Right renal cortex interstitium (tissue), 3 donors: ENCODE data around the gene IRAK3. TPM values are rescaled to one million over a fixed set of nuclear protein-coding genes. Genes with fewer than 3 reads are reported as not detected.
"Not testable (repeated sequence)": the region's sequence is repeated elsewhere in the genome, so short reads cannot be mapped to it uniquely, and the experiment has no call there.

Experiments used
- DNase-seq, 3 donors: peaks; one replicate each; pipeline ENCODE4 v3.0.0-alpha.2; 2013; ENCODE audit warnings: low read depth in 3 of 3, low spot score in 2 of 3
- polyA plus RNA-seq, 3 donors: library from polyadenylated mRNA; unstranded; fragments of 120-200 nt; gene quantifications; one replicate each; pipeline ENCODE4 v1.2.1, GENCODE V29; 2013; ENCODE audit not compliant: insufficient read length in 3 of 3

Gene IRAK3
- polyA plus RNA-seq, 3 donors, result 2.8 to 3.3 (median 3.2) TPM

DNA sequence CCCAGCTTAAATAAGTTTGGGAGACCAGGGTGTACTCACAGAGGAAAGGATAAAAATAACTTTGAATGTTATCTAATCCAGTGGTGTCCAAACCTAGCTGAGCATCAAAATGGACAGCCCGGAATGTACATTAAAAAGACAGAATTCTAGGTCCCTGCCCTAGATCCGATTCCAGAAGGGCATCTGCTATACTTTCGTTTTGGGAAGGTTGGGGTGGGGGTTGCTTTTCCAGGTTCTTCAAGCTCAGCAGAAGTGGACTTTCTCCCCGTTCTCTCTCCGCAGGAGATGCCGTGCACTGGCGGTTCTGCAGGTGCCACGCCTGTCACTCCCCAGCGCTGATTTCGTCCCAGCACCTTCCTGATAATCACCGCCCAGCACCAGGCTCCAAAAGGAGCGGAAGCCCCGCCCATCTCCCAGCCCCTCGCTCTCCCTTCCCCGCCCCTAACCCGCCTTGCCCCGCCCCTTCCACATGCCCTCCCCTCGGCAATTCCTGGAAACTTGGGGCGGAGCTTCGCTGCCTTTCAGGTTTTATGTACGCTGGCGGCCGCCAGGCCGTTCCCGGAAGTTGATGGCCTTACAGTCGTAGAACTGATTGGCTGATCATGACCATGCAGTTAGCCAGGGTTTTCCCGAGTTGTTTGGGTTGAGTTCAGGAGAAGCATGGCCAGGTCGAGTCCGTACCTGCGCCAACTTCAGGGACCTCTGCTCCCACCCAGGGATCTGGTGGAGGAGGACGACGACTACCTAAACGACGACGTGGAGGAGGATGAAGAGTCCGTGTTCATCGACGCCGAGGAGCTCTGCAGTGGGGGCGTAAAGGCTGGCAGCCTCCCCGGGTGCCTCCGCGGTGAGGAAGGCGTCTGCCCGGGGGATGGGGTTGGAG, 113.2 kb downstream of the IRAK3 start, which contains the start of gene HELB:
Gene HELB, plus strand, starts transcription at position 550 of the 883 bp plus-strand sequence. Its CDS starts 111 bp downstream, at position 661.
- DNase-seq, result peak; percentile 90 to 95 (median 94)

DNA sequence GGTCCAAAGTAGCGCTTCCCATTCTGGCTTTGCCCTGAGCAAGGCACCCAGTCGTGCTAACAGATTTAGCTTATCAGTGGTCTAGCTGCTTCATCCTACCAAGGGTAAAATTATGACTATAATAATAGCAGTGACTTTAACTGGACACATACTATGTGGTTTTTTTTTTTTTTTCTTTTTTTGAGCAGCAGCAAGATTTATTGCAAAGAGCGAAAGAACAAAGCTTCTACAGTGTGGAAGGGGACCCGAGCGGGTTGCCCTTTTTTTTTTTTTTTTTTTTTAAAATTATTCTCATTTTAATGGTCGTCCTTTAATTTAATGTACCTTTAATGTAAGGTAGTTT, 113.8 kb downstream of the IRAK3 start:
- DNase-seq, result no peak

GRCh38 chr12:66303316-66303804, 114.3 kb downstream of the IRAK3 start:
- DNase-seq, result not testable (repeated sequence)

Other genes starting within 250 kb of the IRAK3 start
- gene LLPH, start 58.5 kb upstream of the IRAK3 start, polyA plus RNA-seq, result 10 to 100 TPM; 38.1 to 40.3 (median 38.7) TPM
- gene TMBIM4, start 19.2 kb upstream of the IRAK3 start, polyA plus RNA-seq, result 100 to 1,000 TPM; 129 to 150 (median 137) TPM
- 1 to 10 TPM; 2.7 to 3.3 (median 2.9) TPM for gene HELB, start 113.3 kb downstream of the IRAK3 start, polyA plus RNA-seq